DMS114 treated with DMSO at 0.1 percent for 48 hours (cell line): ENCODE data around the gene IRX4.
"Not testable (repeated sequence)": the region's sequence is repeated elsewhere in the genome, so short reads cannot be mapped to it uniquely, and the experiment has no call there.

Source experiments
- DNase-seq: peaks from one replicate; lab custom pipeline; 2025; ENCODE audit not compliant: unreplicated experiment; lab: John Stamatoyannopoulos, UW

Gene IRX4

GRCh38 chr5:1860949-1861348 is 21.8 kb downstream of the IRX4 start:
- no peak for DNase-seq

GRCh38 chr5:1860021-1860610 is 22.6 kb downstream of the IRX4 start:
- no peak for DNase-seq

- no peak for DNase-seq
Observed at GRCh38 chr5:1859099-1859498, 23.6 kb downstream of the IRX4 start.

- no peak for DNase-seq
Observed at GRCh38 chr5:1858436-1858835, 24.3 kb downstream of the IRX4 start.

- no peak for DNase-seq
Observed at GRCh38 chr5:1857256-1857600, 25.5 kb downstream of the IRX4 start.

GRCh38 chr5:1856596-1857255 is 26.0 kb downstream of the IRX4 start:
- DNase-seq, result no peak

- no peak for DNase-seq
Observed at GRCh38 chr5:1855596-1855995, 27.1 kb downstream of the IRX4 start.

GRCh38 chr5:1855075-1855474 is 27.6 kb downstream of the IRX4 start:
- no peak for DNase-seq

GRCh38 chr5:1853531-1853930 is 29.2 kb downstream of the IRX4 start:
- DNase-seq, result no peak

GRCh38 chr5:1852324-1852947 is 30.3 kb downstream of the IRX4 start:
- DNase-seq, result no peak

- DNase-seq, result no peak
Observed at GRCh38 chr5:1851290-1851934, 31.3 kb downstream of the IRX4 start.

GRCh38 chr5:1850324-1851154 is 32.2 kb downstream of the IRX4 start:
- DNase-seq, result no peak

- no peak for DNase-seq
Observed at GRCh38 chr5:1847611-1848010, 35.1 kb downstream of the IRX4 start.

GRCh38 chr5:1847056-1847455 is 35.7 kb downstream of the IRX4 start:
- DNase-seq, result no peak

GRCh38 chr5:1846583-1846982 is 36.1 kb downstream of the IRX4 start:
- DNase-seq, result no peak

- no peak for DNase-seq
Observed at GRCh38 chr5:1845696-1846095, 37.0 kb downstream of the IRX4 start.

GRCh38 chr5:1844708-1845436 is 37.9 kb downstream of the IRX4 start:
- DNase-seq, result no peak

- DNase-seq, result not testable (repeated sequence)
Observed at GRCh38 chr5:1843761-1844160, 39.0 kb downstream of the IRX4 start.

- DNase-seq, result no peak
Observed at GRCh38 chr5:1842004-1842819, 40.5 kb downstream of the IRX4 start.
